C1 segment of cervical spinal cord (tissue), 14 donors: ENCODE results near the gene PRKCZ.
A peak's percentile ranks its signal among the peaks of the same experiment; 100 is the strongest.

Experiments used
- DNase-seq, 14 donors: peaks; one replicate each; lab custom pipeline; 2025; lab: John Stamatoyannopoulos, UW

The PRKCZ gene

DNA sequence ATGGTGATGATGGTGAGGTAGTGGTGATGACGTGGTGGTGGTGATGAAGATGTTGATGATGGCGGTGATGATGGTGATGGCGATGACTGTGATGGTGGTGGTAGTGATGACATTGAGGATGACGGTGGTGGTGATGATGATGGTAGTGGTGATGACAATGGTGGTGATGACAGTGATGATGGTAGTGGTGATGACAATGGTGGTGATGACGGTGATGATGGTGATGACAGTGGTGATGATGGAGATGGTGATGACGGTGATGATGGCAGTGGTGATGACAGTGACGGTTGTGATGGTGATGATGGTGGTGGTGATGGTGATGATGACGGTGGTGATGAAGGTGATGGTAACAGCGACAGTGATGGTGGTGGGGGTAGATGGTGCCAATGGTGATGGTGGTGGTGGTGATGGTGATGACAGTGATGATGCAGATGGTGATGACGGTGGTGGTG lies 105.0 kb downstream of the PRKCZ start:
- DNase-seq, result no peak

GRCh38 chr1:2155788-2156187 lies 105.6 kb downstream of the PRKCZ start:
- DNase-seq, result no peak

DNA sequence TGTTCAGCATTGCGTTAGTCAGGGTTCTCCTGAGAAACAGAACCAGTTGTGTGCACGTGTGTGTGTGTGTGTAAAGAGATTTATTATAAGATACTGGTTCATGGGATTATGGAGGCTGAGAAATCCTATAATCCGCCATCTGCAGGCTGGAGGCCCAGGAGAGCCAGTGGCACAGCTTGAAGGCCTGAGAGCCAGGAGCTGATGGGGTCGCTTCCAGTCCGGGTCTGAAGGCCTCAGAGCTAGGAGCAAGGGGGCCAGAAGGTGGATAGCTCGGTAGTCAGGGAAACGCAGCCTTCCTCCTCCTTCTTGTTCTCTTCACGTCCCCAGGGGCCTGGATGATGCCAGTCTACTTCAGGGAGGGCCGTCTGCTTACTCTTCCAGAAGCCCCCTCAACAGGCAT lies 106.7 kb downstream of the PRKCZ start:
- DNase-seq, result no peak

DNA sequence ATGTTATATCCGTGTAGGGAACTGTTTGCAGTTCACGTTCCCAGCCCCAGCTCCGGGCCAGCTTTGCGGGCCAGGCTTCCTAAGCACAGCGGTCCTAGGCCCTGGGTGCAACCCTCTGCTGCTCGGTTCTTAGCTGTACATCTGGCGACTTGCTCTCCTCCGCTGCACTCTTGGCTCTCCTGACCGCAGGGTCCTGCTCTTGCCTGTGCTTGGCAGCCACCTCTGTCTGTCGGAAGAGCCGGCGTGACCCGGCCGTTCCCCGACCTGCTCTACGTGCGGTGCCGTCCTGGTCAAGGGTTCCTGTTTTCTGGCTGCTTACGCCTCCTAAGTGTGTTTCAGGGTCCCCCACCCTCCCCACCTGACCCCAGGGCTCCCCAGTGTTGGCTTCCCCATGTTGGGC lies 107.6 kb downstream of the PRKCZ start:
- DNase-seq, result no peak

GRCh38 chr1:2158272-2158671 lies 108.1 kb downstream of the PRKCZ start:
- DNase-seq, result peak in 5 of 14 donors; percentile 8 to 62 (median 18)

- DNase-seq, result no peak
Measured at GRCh38 chr1:2159124-2159523, 108.9 kb downstream of the PRKCZ start.

- DNase-seq, result no peak
Measured at GRCh38 chr1:2160451-2161300, 110.5 kb downstream of the PRKCZ start.

DNA sequence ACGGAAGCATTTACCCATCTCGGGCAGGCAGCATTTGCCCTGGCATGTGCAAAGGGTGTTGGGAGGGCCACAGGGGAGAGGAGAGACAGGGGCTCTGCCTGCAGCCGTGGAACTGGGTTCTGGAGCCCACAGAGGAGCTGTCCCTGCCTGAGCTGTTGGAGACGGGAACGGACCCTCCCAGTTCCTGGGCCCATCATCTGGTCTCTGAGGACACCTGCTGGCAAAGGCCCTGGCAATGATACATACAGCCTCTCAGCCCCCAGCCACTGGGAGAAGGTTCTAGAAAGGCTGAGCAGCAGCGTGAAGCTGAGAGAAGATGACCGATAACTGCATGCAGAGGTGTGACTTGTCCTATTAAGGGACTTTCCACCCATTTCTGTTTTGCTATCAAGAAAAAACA lies 113.0 kb downstream of the PRKCZ start:
- no peak for DNase-seq

- DNase-seq, result no peak
Measured at GRCh38 chr1:2165646-2166045, 115.4 kb downstream of the PRKCZ start.

DNA sequence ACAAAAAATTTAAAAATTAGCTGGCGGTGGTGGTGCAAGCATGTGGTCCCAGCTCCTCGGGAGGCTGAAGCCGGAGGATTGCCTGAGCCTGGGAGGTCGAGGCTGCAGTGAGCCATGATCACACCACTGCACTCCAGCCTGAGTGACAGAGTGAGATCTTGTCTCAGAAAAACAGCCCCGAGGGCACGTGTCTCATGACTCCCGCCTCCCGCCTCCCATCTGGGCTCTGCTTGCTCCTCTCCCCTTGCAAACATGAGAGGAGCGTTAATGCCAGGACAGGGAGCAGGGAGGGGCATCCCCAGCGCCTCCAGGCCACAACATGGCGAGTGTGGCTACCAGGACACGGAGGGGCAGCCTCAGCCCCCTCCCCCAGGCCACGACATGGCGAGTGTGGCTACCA lies 116.0 kb downstream of the PRKCZ start:
- DNase-seq, result peak in 1 of 14 donors; percentile 71

DNA sequence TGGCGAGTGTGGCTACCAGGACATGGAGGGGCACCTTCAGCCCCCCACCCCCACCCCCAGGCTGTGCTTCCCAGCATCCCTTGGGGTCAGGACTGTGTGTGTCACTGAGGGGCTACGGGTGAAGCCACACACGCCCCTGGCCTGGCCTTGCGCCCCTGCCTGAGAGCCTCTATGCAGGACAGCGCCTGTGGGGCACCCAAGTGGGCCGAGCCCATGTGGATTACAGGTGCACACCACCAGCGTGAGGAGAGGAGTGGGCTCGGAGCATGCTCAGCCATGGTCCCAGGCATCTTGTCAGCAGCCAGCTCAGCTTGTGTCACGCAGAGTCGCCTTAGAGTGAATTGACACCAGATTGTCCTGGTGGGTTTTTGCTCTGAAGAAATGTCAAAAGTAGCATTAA lies 116.5 kb downstream of the PRKCZ start:
- no peak for DNase-seq

GRCh38 chr1:2168090-2168489 lies 117.9 kb downstream of the PRKCZ start:
- no peak for DNase-seq

DNA sequence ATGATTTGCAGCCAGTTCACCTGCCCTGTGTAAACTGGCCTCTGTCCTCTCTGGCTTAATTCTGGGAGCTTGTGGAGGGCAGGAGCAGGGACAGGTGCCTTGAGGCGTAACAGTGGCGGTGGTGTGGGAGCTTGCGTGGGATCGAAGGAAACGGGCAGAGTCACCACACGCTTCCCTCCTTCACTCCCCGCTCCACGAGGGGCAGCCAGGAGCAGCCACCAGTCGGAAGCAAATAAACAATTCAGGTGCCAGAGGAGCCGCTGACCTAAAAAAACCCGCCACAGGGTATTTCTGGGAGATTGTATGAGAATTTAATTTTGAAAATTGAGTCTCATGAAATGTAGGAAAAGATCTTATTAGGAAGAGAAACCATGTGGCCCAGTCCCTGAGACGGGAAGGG lies 118.3 kb downstream of the PRKCZ start:
- DNase-seq, result peak in 1 of 14 donors; percentile 78

DNA sequence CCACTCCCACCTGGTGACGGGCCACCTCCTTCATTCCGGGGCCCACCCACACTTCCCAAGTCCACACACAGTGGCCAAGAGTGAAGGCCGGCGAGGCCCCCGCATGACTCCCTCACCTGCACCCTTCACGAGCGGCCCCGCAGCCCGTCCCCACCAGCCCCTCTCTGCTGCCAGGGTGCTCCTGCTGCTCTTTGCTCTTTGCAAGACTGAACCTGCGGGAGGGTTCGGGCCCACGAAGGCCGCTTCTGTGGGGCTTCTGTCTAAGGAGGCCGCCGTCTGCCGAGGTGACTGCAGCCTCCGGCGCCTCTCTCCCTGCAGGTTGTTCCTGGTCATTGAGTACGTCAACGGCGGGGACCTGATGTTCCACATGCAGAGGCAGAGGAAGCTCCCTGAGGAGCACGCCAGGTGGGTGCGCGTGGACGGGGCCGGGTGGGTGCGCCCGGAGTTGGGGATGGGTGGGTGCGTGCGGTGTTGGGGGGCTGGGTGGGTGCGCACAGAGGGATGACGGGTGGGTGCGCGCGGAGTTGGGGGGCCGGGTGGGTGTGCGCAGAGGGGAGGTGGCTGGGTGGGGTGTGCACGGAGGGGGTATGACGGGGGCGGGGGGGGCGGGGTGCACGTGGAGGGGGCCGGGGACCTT lies 119.1 kb downstream of the PRKCZ start:
- no peak for DNase-seq

- no peak for DNase-seq
Measured at GRCh38 chr1:2170211-2170610, 120.0 kb downstream of the PRKCZ start.

- DNase-seq, result no peak
Measured at GRCh38 chr1:2172012-2172411, 121.8 kb downstream of the PRKCZ start.

DNA sequence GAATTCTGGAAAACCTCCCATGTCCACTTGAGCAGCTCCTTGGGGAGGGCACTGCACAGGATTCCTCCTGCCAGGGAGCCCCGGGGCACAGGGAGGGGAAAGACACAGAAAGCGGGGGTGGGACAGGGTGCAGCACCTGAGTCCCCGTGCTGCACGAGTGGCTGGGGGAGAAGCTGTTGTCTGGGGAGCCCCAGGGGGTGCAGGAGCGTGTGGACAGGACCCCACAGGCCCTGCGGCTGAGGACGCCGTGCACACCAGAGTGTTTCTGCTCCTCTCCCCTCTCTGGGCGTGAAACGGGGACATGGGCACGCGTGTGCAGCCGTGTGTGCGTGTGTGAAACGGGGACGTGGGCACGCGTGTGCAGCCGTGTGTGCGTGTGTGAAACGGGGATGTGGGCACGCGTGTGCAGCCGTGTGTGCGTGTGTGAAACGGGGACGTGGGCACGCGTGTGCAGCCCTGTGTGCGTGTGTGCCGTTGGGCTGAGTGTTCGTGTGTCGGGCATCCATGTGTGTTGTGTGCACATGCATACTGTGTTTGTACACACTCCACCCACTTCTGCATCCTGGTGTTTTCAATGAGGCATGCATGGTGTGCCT lies 122.4 kb downstream of the PRKCZ start:
- DNase-seq, result no peak

- no peak for DNase-seq
Measured at GRCh38 chr1:2173546-2174347, 123.5 kb downstream of the PRKCZ start.

DNA sequence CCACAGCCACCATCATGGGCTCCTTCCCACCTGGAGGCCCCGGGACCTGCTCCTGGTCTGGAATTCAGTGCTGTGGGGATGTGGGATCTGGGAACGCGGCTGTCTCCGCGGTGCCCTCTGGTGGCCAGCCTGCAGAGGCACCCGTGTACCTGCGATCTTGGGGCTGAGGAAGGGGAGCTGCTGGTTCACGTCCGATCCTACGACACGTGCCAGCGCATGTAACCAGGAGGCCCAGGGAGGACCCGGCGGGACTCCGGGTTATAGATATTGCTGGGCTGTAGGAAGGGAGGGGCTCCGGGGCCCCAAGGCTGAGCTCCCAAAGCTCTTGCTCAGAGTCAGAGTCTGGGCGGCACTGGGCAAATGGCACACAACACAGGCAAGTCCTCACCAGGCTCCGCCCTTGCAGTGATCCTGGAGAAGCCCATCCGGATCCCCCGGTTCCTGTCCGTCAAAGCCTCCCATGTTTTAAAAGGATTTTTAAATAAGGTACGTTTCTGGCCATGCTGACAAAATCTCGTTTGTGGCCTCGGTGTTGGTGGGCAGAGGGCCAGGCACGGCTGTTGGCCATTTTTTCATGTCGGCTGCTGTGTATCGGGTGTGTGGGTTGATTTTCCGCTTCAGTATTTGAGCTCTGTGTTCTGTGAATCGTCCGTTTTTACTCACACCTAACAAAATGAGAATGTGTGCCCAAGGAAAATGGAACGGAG lies 124.3 kb downstream of the PRKCZ start:
- peak in 9 of 14 donors; percentile 10 to 87 (median 18) for DNase-seq

GRCh38 chr1:2175055-2175414 lies 124.8 kb downstream of the PRKCZ start:
- no peak for DNase-seq
